ENCODE data around the gene GKN1. TPM values are rescaled to one million over a fixed set of nuclear protein-coding genes. Genes with fewer than 3 reads are reported as not detected.

Gene GKN1
- total and polyA plus RNA-seq, 2 of the 8 experiments (the other 6 are each of a cell fraction or from before 2014, with no cell fraction given), result not detected

- H3K9ac ChIP-seq (replicated peaks in 1 of 4; ENCODE audit: extremely low read depth in 1 of 4, low read depth in 3 of 4, low read length in 3 of 4), result no peak overlapping the region
- no peak overlapping the region for H4K5ac ChIP-seq (ENCODE audit: insufficient read length, low read depth, low read length)
- POLR2A ChIA-PET (ENCODE audit: partially characterized antibody), result no interaction called here
- no peak overlapping the region for H2BK12ac ChIP-seq (ENCODE audit: low read depth, low read length)
- H2BK15ac ChIP-seq (ENCODE audit: low read length), result no peak overlapping the region
- no peak overlapping the region for H4K8ac ChIP-seq (ENCODE audit: extremely low read depth, insufficient read depth, low read length)
- H3K9me3 ChIP-seq (ENCODE audit: insufficient read depth in 2 of 2, low read depth in 1 of 2, low read length in 1 of 2), result no peaks in the 10 kb centered on the region
- H2BK5ac ChIP-seq (ENCODE audit: low read depth, low read length), result no peak overlapping the region
- peaks cover 0 to 2% of the 10 kb centered on the region in 2 experiments for H4K20me1 ChIP-seq (replicated peaks in 1 of 2; ENCODE audit: control insufficient read depth in 1 of 2, insufficient read depth in 2 of 2, low read length in 2 of 2)
- no peak overlapping the region for H2AK5ac ChIP-seq (ENCODE audit: low read depth, low read length)
- peaks cover 11% of the 10 kb centered on the region for H3K23me2 ChIP-seq (ENCODE audit: low read depth, low read length)
- no peak for FAIRE-seq
- no peak overlapping the region for H3K14ac ChIP-seq (ENCODE audit: insufficient read length)
- H3K36me3 ChIP-seq (ENCODE audit: control insufficient read depth in 2 of 4, insufficient read depth in 4 of 4, low read length in 3 of 4), result no peaks in the 10 kb centered on the region
- H3K27ac ChIP-seq (ENCODE audit: low read depth, low read length), result no peak overlapping the region
- H3K79me1 ChIP-seq (ENCODE audit: low read depth, low read length), result no peaks in the 10 kb centered on the region; the same call in 1 of the 2 replicates
- peaks cover 0 to 10% (median 4%) of the 10 kb centered on the region in 4 experiments; a peak in 4 of 7 replicates for H3K27me3 ChIP-seq (replicated peaks in 1 of 4; ENCODE audit: control insufficient read depth in 3 of 4, extremely low read depth in 1 of 4, insufficient read depth in 3 of 4, low read length in 3 of 4)
- no peak overlapping the region for H2BK120ac ChIP-seq (replicated peaks; ENCODE audit: low read depth, low read length)
- CTCF ChIA-PET (ENCODE audit: partially characterized antibody), result interaction anchor here (0.7 to 2.6 kb wide), 6 partner anchors 9 to 296 kb away, joined by 3 to 12 read pairs (median 4); partner anchors contain the start of gene ARHGAP25
- H2BK20ac ChIP-seq (ENCODE audit: low read length), result no peak overlapping the region
- H3K23ac ChIP-seq (ENCODE audit: insufficient read length), result no peak overlapping the region
- no peak overlapping the region for H3K4me2 ChIP-seq (ENCODE audit: insufficient read depth in 1 of 2, low read depth in 2 of 2, low read length in 2 of 2)
- H3K79me2 ChIP-seq (ENCODE audit: control insufficient read depth in 1 of 2, insufficient read depth in 2 of 2, low read length in 2 of 2), result peaks cover 0 to 10% of the 10 kb centered on the region in 2 experiments; a peak in 3 of 4 replicates
- 83% methylated on average over 8 of the region's 8 CpGs; no CpG with 5 or more reads in 1 of the 2 experiments for WGBS, 2 experiments (ENCODE audit: extremely low coverage in 1 of 2, insufficient coverage in 1 of 2, insufficient read length in 1 of 2, insufficient replicate concordance in 2 of 2, low coverage in 1 of 2, low lambda C conversion rate in 2 of 2, missing lambda C conversion rate in 1 of 2)
- H3K4me1 ChIP-seq (replicated peaks in 1 of 4; ENCODE audit: control insufficient read depth in 3 of 4, insufficient read depth in 4 of 4, low read length in 3 of 4), result peaks cover 3 to 4% (median 3%) of the 10 kb centered on the region in 4 experiments; a peak in 3 of 7 replicates
- no peak overlapping the region for H4K91ac ChIP-seq (replicated peaks; ENCODE audit: insufficient read length, low read length)
- H3K18ac ChIP-seq (ENCODE audit: extremely low read depth, low read length), result no peak overlapping the region
- no peak for DNase-seq (ENCODE audit: low read depth in 1 of 2, low spot score in 2 of 2)
- H3K4ac ChIP-seq (replicated peaks; ENCODE audit: insufficient read length, low read depth, low read length), result no peak overlapping the region
- no peak overlapping the region for H3K56ac ChIP-seq (replicated peaks; ENCODE audit: insufficient read length, low read depth, low read length)
- no peak overlapping the region for H2AFZ ChIP-seq (ENCODE audit: low read length)
- TF ChIP-seq E2F6 (IDR thresholded peaks at IDR 0.05) (no peak), SP2 (IDR thresholded peaks at IDR 0.05; ENCODE audit: low read length) (no peak), CHD2 (IDR thresholded peaks at IDR 0.05; ENCODE audit: low read length) (no peak)
- TF ChIP-seq, protein P1, sequence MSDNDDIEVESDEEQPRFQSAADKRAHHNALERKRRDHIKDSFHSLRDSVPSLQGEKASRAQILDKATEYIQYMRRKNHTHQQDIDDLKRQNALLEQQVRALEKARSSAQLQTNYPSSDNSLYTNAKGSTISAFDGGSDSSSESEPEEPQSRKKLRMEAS (IDR thresholded peaks at IDR 0.05), result no peak
- H3K4me3 ChIP-seq (ENCODE audit: extremely low read depth in 1 of 4, insufficient read depth in 2 of 4, low read depth in 3 of 4, low read length in 4 of 4), result no peak overlapping the region
Measured at GRCh38 chr2:69010437-69011194, 36.2 kb downstream of the GKN1 start.
